ENCODE data around the gene PDE6D. TPM values are rescaled to one million over a fixed set of nuclear protein-coding genes. Genes with fewer than 3 reads are reported as not detected.

The PDE6D gene
- total and polyA plus RNA-seq, 2 of the 13 experiments (the other 11 are each of a cell fraction or from before 2014, with no cell fraction given): 14.1 to 23.2 TPM

- TF ChIP-seq CREBL2 (CRISPR knock-in tag; IDR thresholded peaks at IDR 0.05; ENCODE audit: borderline replicate concordance) (no peak), ZNF605 (CRISPR knock-in tag; IDR thresholded peaks at IDR 0.05) (peak; percentile 92), ZNF546 (CRISPR knock-in tag; conservative IDR thresholded peaks at IDR 0.05) (0 out of 2 replicates have a peak, but pooled peaks have one; percentile 54), ZSCAN25 (CRISPR knock-in tag; IDR thresholded peaks at IDR 0.05) (no peak), NFE2 (CRISPR knock-in tag; IDR thresholded peaks at IDR 0.05) (no peak), EEA1 (CRISPR knock-in tag; IDR thresholded peaks at IDR 0.05; ENCODE audit: borderline replicate concordance) (no peak), GATA4 (IDR thresholded peaks at IDR 0.05; ENCODE audit: borderline replicate concordance, low read depth) (0 out of 2 replicates have a peak, but pooled peaks have one; percentile 52), NFIB (CRISPR knock-in tag; IDR thresholded peaks at IDR 0.05; ENCODE audit: borderline replicate concordance) (no peak), ZNF766 (CRISPR knock-in tag; IDR thresholded peaks at IDR 0.05; ENCODE audit: borderline replicate concordance) (no peak), NBN (conservative IDR thresholded peaks at IDR 0.05) (no peak), DNMT1 (CRISPR knock-in tag; IDR thresholded peaks at IDR 0.05) (no peak), SMC3 (IDR thresholded peaks at IDR 0.05; ENCODE audit: low read length) (no peak), ZNF510 (CRISPR knock-in tag; IDR thresholded peaks at IDR 0.05; ENCODE audit: low read depth) (0 out of 2 replicates have a peak, but pooled peaks have one; percentile 78), ZFP36L2 (CRISPR knock-in tag; IDR thresholded peaks at IDR 0.05) (no peak), ZNF292 (CRISPR knock-in tag; IDR thresholded peaks at IDR 0.05; ENCODE audit: borderline replicate concordance, low read depth) (no peak), HMG20A (CRISPR knock-in tag; IDR thresholded peaks at IDR 0.05; ENCODE audit: borderline replicate concordance) (no peak), ZNF704 (CRISPR knock-in tag; IDR thresholded peaks at IDR 0.05; ENCODE audit: borderline replicate concordance) (peak; percentile 85; the same call in 1 of the 2 replicates), NKX3-1 (CRISPR knock-in tag; IDR thresholded peaks at IDR 0.05) (no peak), ZNF572 (CRISPR knock-in tag; IDR thresholded peaks at IDR 0.05) (no peak), HNF4A (CRISPR knock-in tag; IDR thresholded peaks at IDR 0.05) (no peak), ZNF431 (CRISPR knock-in tag; IDR thresholded peaks at IDR 0.05; ENCODE audit: borderline replicate concordance, low read depth) (0 out of 2 replicates have a peak, but pooled peaks have one; percentile 59), SNAPC4 (CRISPR knock-in tag; IDR thresholded peaks at IDR 0.05) (peak; percentile 79; the same call in 1 of the 2 replicates), NR2F2 (IDR thresholded peaks at IDR 0.05; ENCODE audit: borderline replicate concordance, low read depth) (no peak), BATF2 (CRISPR knock-in tag; IDR thresholded peaks at IDR 0.05) (no peak)
Observed at GRCh38 chr2:231707927-231708772, 72.9 kb downstream of the PDE6D start, which contains the start of gene PTMA (continued).
